GM03348 (cell line): ENCODE data around the gene PLEKHN1.

Experiments
- DNase-seq: peaks from one replicate; pipeline ENCODE4 v3.0.0; 2012; ENCODE audit warnings: low spot score

The PLEKHN1 gene

GRCh38 chr1:930633-931138 is 35.6 kb upstream of the PLEKHN1 start:
- no peak for DNase-seq

- no peak for DNase-seq
Observed at GRCh38 chr1:931380-932172, 34.7 kb upstream of the PLEKHN1 start.

GRCh38 chr1:932173-932510 is 34.1 kb upstream of the PLEKHN1 start:
- DNase-seq = no peak

GRCh38 chr1:932776-933602 is 33.3 kb upstream of the PLEKHN1 start:
- no peak for DNase-seq

- DNase-seq = no peak
Observed at GRCh38 chr1:933603-933940, 32.7 kb upstream of the PLEKHN1 start.

GRCh38 chr1:934991-935750 is 31.1 kb upstream of the PLEKHN1 start:
- DNase-seq = no peak

- no peak for DNase-seq
Observed at GRCh38 chr1:935751-936231, 30.5 kb upstream of the PLEKHN1 start.

GRCh38 chr1:936348-937264 is 29.7 kb upstream of the PLEKHN1 start:
- DNase-seq = no peak

- no peak for DNase-seq
Observed at GRCh38 chr1:937521-937920, 28.8 kb upstream of the PLEKHN1 start.

GRCh38 chr1:938088-938683 is 28.1 kb upstream of the PLEKHN1 start:
- DNase-seq = peak; percentile 45

GRCh38 chr1:938711-939489 is 27.4 kb upstream of the PLEKHN1 start:
- DNase-seq = no peak

- DNase-seq = no peak
Observed at GRCh38 chr1:939511-940106, 26.7 kb upstream of the PLEKHN1 start.

- DNase-seq = peak; percentile 82
Observed at GRCh38 chr1:940107-941014, 25.9 kb upstream of the PLEKHN1 start.

GRCh38 chr1:941015-941587 is 25.2 kb upstream of the PLEKHN1 start:
- no peak for DNase-seq

- peak; percentile 93 for DNase-seq
Observed at GRCh38 chr1:941588-942383, 24.5 kb upstream of the PLEKHN1 start.

- no peak for DNase-seq
Observed at GRCh38 chr1:942411-942821, 23.9 kb upstream of the PLEKHN1 start.

GRCh38 chr1:942864-943533 is 23.3 kb upstream of the PLEKHN1 start:
- no peak for DNase-seq
